SU-DHL-6 (cell line): ENCODE results near the gene RRP12.

Experiments used
- H2AFZ ChIP-seq: fragments of 200-600 bp; sonication (generic); 2 replicates; pipeline ENCODE4 v1.6.1; 2014; ENCODE audit warnings: low read depth, mild to moderate bottlenecking, moderate library complexity, mixed read lengths, antibody characterized with exemption, low read length; ENCODE audit not compliant: severe bottlenecking
- H3F3A ChIP-seq: fragments of 200-600 bp; shearing (Covaris generic); 2 replicates; pipeline ENCODE4 v1.6.0; 2016; ENCODE audit warnings: antibody characterized with exemption, mild to moderate bottlenecking; ENCODE audit not compliant: insufficient read depth
- H3K27ac ChIP-seq: fragments of 200-600 bp; sonication (generic); 2 replicates; pipeline ENCODE4 v1.5.1; 2016; ENCODE audit warnings: low read depth, mild to moderate bottlenecking, low read length, moderate library complexity, mixed read lengths
- H3K27me3 ChIP-seq: fragments of 200-600 bp; sonication (generic), shearing (Covaris generic); 2 replicates; pipeline ENCODE4 v1.6.0; 2014; ENCODE audit warnings: mild to moderate bottlenecking, low read length
- H3K36me3 ChIP-seq: fragments of 200-600 bp; sonication (generic); 2 replicates; pipeline ENCODE4 v1.6.1; 2014; ENCODE audit warnings: mild to moderate bottlenecking, low read length, mixed read lengths
- H3K4me2 ChIP-seq: fragments of 300-600, 200-600 bp; shearing (Covaris generic), sonication (generic); 2 replicates; pipeline ENCODE4 v1.6.0; 2014; ENCODE audit warnings: low read length, low read depth, mild to moderate bottlenecking; ENCODE audit not compliant: poor library complexity, severe bottlenecking
- H3K4me3 ChIP-seq: fragments of 200-600 bp; sonication (generic); 2 replicates; pipeline ENCODE4 v1.5.1; 2014; ENCODE audit warnings: antibody characterized with exemption, low read length, mild to moderate bottlenecking, mixed read lengths; ENCODE audit not compliant: insufficient read depth, poor library complexity, severe bottlenecking
- H3K79me2 ChIP-seq: fragments of 200-600 bp; sonication (generic); 2 replicates; pipeline ENCODE4 v1.6.1; 2014; ENCODE audit warnings: mild to moderate bottlenecking, low read length, moderate library complexity; ENCODE audit not compliant: insufficient read depth
- H3K9ac ChIP-seq: fragments of 200-600 bp; sonication (generic); 2 replicates; pipeline ENCODE4 v1.7.0; 2014; ENCODE audit warnings: mild to moderate bottlenecking, low read length
- H3K9me2 ChIP-seq: fragments of 200-600 bp; sonication (generic); replicated peaks from 2 replicates; pipeline ENCODE4 v1.6.1; 2014; ENCODE audit warnings: low read length; ENCODE audit not compliant: insufficient read depth
- H3K9me3 ChIP-seq: fragments of 200-600 bp; sonication (generic); 2 replicates; pipeline ENCODE4 v1.6.1; 2014; ENCODE audit warnings: low read length, mixed read lengths; ENCODE audit not compliant: insufficient read depth
- H4K20me1 ChIP-seq: fragments of 200-600 bp; sonication (generic); 2 replicates; pipeline ENCODE4 v1.6.1; 2014; ENCODE audit warnings: low read depth, mild to moderate bottlenecking, antibody characterized with exemption, low read length, moderate library complexity, mixed read lengths
- CTCF ChIP-seq: fragments of 200-600 bp; sonication (generic); IDR thresholded peaks from one replicate; pipeline ENCODE4 v1.5.1; 2017; ENCODE audit warnings: antibody characterized with exemption, mild to moderate bottlenecking, low read length, moderate library complexity; ENCODE audit not compliant: insufficient read depth, poor library complexity, severe bottlenecking
- EZH2phosphoT487 ChIP-seq: fragments of 200-600 bp; sonication (generic), shearing (Covaris generic); conservative IDR thresholded peaks from 2 replicates; pipeline ENCODE4 v1.6.1; 2018; ENCODE audit warnings: mild to moderate bottlenecking, antibody characterized with exemption, low read length, moderate library complexity, mixed read lengths

RRP12 gene

GRCh38 chr10:97333351-97333600, 67.9 kb downstream of the RRP12 start:
- H3K27me3 ChIP-seq, result no peaks in the 10 kb centered on the region
- H3K4me3 ChIP-seq, result peak overlapping the region; percentile 84
- no peaks in the 10 kb centered on the region for H3K79me2 ChIP-seq
- peak overlapping the region; percentile 71 for H3K9ac ChIP-seq
- H3K4me2 ChIP-seq, result peak overlapping the region; percentile 68
- TF ChIP-seq CTCF (no peak), EZH2phosphoT487 (no peak)
- H4K20me1 ChIP-seq, result no peaks in the 10 kb centered on the region
- no peaks in the 10 kb centered on the region for H3K9me2 ChIP-seq
- H2AFZ ChIP-seq, result peak overlapping the region; percentile 28
- no peak overlapping the region for H3K27ac ChIP-seq
- H3K9me3 ChIP-seq, result no peaks in the 10 kb centered on the region
- no peaks in the 10 kb centered on the region for H3K36me3 ChIP-seq
- peaks cover 11% of the 10 kb centered on the region; the same call in 1 of the 2 replicates for H3F3A ChIP-seq

GRCh38 chr10:97332591-97333350, 68.4 kb downstream of the RRP12 start:
- Histone ChIP-seq H3K79me2 (no peaks in the 10 kb centered on the region), H2AFZ (no peak overlapping the region)

GRCh38 chr10:97331153-97331703, 69.9 kb downstream of the RRP12 start:
- Histone ChIP-seq H3K79me2 (no peaks in the 10 kb centered on the region), H3K9ac (no peak overlapping the region), H4K20me1 (no peaks in the 10 kb centered on the region), H3K27ac (no peak overlapping the region), H3K9me2 (no peaks in the 10 kb centered on the region), H3F3A (peaks cover 5% of the 10 kb centered on the region; the same call in 1 of the 2 replicates), H3K9me3 (no peaks in the 10 kb centered on the region), H3K36me3 (no peaks in the 10 kb centered on the region), H3K4me3 (no peak overlapping the region), H3K4me2 (no peak overlapping the region), H3K27me3 (no peaks in the 10 kb centered on the region), H2AFZ (no peak overlapping the region)
- no peak for TF ChIP-seq EZH2phosphoT487
- TF ChIP-seq CTCF, result no peak

More at GRCh38 chr10:97332591-97333350, 68.4 kb downstream of the RRP12 start:
- H3K36me3 ChIP-seq, result no peaks in the 10 kb centered on the region
- no peak for TF ChIP-seq CTCF
- no peak for TF ChIP-seq EZH2phosphoT487
- H3K9me3 ChIP-seq, result no peaks in the 10 kb centered on the region
- H4K20me1 ChIP-seq, result no peaks in the 10 kb centered on the region
- no peaks in the 10 kb centered on the region for H3K9me2 ChIP-seq
- peaks cover 11% of the 10 kb centered on the region; the same call in 1 of the 2 replicates for H3F3A ChIP-seq
- H3K9ac ChIP-seq, result peak overlapping the region; percentile 71; the same call in 1 of the 2 replicates
- H3K27ac ChIP-seq, result no peak overlapping the region
- H3K4me3 ChIP-seq, result peak overlapping the region; percentile 84
- no peaks in the 10 kb centered on the region for H3K27me3 ChIP-seq
- H3K4me2 ChIP-seq, result peak overlapping the region; percentile 68
